Kidney glomerular epithelial cell (primary cell): ENCODE measurements around the gene POLR2J3.
"Not testable (repeated sequence)": the region's sequence is repeated elsewhere in the genome, so short reads cannot be mapped to it uniquely, and the experiment has no call there.

Source experiments
- DNase-seq: peaks from one replicate; lab custom pipeline; 2025; lab: John Stamatoyannopoulos, UW

POLR2J3 gene

DNA sequence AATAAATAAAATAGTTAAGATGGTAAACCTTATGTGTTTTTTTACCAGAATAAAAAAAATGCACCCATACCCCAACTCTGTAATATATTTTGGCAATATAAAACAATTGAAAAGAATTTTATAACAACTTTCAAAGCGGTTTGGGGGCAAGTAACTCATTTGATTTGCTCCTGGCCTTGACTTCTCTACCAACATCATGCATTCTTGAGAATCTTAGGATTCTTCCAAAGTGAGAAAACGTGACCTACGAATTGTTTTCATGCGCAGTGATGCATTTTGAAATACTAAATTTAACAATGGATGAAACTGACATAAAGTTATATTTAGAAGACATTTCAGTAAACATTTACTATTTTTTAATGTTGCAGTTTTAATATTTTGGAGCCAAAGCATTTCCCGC is 51.6 kb downstream of the POLR2J3 start:
- not testable (repeated sequence) for DNase-seq

DNA sequence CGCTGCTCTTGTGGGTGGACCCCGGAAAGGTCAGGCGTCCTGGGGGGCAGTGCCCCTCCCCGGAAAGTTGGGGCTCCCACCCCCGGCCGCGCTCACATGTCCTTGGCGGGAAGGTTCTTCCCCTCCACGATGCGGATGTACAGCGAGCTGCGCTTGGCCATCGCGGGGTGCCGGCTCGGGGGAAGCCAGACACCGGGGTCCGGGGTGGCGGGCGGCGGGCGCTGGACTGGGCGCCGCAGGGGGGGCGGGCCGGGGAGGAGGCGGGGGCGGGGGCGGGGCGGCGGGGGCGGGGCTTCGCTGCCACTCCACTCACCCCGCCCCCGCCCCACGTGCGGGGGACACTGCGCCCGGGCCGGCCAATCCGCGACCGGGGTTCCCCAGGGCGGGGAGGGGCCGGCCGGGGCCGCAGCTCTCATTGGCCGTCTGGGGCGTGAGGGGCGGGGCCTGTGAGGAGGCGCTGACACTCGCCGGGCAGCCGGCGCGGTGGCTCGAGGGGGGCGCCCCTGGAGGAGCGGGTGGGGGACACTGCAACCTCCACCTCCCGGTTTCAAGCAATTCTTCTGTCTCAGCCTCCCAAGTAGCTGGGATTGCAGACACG is 54.7 kb downstream of the POLR2J3 start, which contains the start of gene RASA4B:
Gene RASA4B (minus strand): TSS at position 228 of the 598 bp plus-strand sequence. CDS start 67 bp downstream, at position 161.
- DNase-seq, result not testable (repeated sequence)
